GM23248 (cell line): ENCODE measurements around the gene P2RY12.

Experiments
- EZH2 ChIP-seq: fragments of 200-600 bp; sonication (generic); IDR thresholded peaks from 2 replicates; pipeline ENCODE4 v1.6.1; 2018; ENCODE audit warnings: antibody characterized with exemption, mild to moderate bottlenecking; ENCODE audit not compliant: insufficient read depth, poor library complexity, severe bottlenecking
- EZH2phosphoT487 ChIP-seq: fragments of 200-600 bp; sonication (generic); IDR thresholded peaks from 2 replicates; pipeline ENCODE4 v1.6.1; 2018; ENCODE audit warnings: antibody characterized with exemption, moderate library complexity, mild to moderate bottlenecking, low read depth; ENCODE audit not compliant: insufficient read depth

- TF ChIP-seq EZH2 (no peak), EZH2phosphoT487 (no peak)
These were observed 10.1 kb upstream of the P2RY12 start for GRCh38 chr3:151394611-151395010.
